Measurements from ENCODE around the gene HRH3. TPM values are rescaled to one million over a fixed set of nuclear protein-coding genes. Genes with fewer than 3 reads are reported as not detected.

The HRH3 gene
- total RNA-seq, 2 experiments from 2014 or later = not detected

DNA sequence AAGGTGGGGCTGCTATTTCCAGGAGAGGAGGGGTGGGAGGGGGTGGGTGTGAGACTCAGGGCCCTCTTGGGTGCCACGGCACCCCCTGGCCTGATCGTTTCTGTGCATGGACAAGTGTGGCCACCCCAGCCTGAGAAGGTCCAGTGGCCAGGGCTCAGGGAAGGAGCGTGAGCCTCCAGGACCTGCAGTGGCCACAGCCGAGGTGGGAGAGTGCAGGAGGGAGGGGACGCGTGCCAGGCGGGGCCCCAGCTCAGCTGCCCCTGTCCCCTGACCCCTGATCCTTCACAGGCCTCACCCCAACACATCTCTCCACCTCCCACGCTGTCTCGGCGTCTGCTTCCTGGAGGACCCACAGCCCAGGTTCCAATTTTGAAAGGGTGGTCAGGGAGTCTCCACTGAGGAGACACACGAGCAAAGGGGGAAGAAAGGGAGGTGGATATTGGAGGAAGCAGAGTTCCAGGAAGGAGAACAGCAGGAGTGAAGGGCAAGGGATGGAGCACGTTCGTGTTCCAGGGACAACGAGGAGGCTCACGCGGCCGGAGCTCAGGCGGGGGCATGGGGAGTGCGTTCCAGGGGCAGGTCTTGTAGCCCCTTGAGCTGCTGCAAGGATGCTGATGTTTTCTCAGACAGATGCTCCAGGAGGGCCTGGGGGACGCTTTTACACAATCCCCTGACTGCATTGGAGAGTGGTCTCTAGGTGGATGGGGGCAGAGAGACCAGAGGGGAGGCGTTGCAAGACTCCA, 4.2 kb upstream of the HRH3 start:
- no peaks in the 10 kb centered on the region for H3K36me3 Mint-ChIP-seq (ENCODE audit: low read depth)
- H3K27ac Mint-ChIP-seq = no peak overlapping the region
- no peaks in the 10 kb centered on the region for H3K9me3 Mint-ChIP-seq
- peaks cover 16% of the 10 kb centered on the region for H3K27me3 Mint-ChIP-seq
- ChIA-PET POLR2A (no interaction called here), CTCF (interaction anchor here (1.8 kb wide), 1 partner anchor 12 kb away, joined by 5 read pairs; no protein-coding TSS in a partner anchor)
- no peak overlapping the region for H3K4me3 Mint-ChIP-seq
- peaks cover 2% of the 10 kb centered on the region for H3K4me1 Mint-ChIP-seq
- DNase-seq = no peak

DNA sequence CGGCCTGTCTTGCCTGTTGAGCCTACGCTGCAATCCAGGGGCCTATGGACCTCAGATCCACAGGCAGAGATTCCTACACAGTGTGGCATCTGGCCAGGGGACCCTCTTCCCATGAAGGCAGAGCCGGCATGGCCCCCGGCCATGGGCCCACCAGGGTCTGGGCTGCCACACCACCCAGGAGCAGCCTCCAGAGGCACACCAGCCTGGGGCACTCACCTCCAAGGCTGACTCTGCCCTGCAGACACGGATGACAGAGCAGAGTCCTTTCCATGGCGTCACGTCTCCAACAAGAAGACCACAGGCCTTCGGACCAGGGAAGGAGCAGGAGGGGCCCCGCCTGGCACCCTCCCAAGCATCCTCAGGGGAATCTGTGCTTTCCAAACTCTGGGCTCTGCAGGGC, 3.5 kb upstream of the HRH3 start:
- Mint-ChIP-seq H3K27ac (no peak overlapping the region), H3K27me3 (peaks cover 22% of the 10 kb centered on the region), H3K36me3 (ENCODE audit: low read depth) (no peaks in the 10 kb centered on the region), H3K9me3 (no peaks in the 10 kb centered on the region), H3K4me1 (peaks cover 2% of the 10 kb centered on the region), H3K4me3 (no peak overlapping the region)
- POLR2A ChIA-PET = no interaction called here
- CTCF ChIA-PET = interaction anchor here (1.8 kb wide), 1 partner anchor 12 kb away, joined by 5 read pairs; no protein-coding TSS in a partner anchor
- no peak for DNase-seq

DNA sequence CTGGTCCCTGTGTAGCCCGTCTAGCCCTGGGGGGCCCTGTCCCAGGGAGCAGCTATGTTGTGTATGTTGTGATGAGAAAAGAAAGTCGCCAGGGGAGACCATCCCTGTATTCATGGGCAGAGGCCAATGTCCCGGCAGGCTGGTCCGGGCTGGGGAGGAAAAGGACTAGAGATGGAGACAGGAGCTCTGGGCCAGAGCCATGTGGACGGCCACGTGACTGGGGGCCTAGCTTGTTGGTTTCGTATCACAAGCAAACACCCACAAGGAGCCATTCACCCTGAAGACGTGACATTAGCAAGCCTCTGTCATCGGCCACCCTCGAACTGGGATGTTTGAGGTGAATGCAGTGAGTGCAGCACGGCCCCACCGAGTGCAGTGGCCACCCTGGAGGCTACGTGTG, 2.9 kb upstream of the HRH3 start:
- peaks cover 2% of the 10 kb centered on the region for H3K4me1 Mint-ChIP-seq
- POLR2A ChIA-PET = no interaction called here
- H3K4me3 Mint-ChIP-seq = no peak overlapping the region
- H3K36me3 Mint-ChIP-seq (ENCODE audit: low read depth) = no peaks in the 10 kb centered on the region
- H3K27ac Mint-ChIP-seq = no peak overlapping the region
- peaks cover 26% of the 10 kb centered on the region for H3K27me3 Mint-ChIP-seq
- CTCF ChIA-PET = interaction anchor here (1.8 kb wide), 1 partner anchor 13 kb away, joined by 5 read pairs; no protein-coding TSS in a partner anchor
- no peaks in the 10 kb centered on the region for H3K9me3 Mint-ChIP-seq
- DNase-seq = no peak

DNA sequence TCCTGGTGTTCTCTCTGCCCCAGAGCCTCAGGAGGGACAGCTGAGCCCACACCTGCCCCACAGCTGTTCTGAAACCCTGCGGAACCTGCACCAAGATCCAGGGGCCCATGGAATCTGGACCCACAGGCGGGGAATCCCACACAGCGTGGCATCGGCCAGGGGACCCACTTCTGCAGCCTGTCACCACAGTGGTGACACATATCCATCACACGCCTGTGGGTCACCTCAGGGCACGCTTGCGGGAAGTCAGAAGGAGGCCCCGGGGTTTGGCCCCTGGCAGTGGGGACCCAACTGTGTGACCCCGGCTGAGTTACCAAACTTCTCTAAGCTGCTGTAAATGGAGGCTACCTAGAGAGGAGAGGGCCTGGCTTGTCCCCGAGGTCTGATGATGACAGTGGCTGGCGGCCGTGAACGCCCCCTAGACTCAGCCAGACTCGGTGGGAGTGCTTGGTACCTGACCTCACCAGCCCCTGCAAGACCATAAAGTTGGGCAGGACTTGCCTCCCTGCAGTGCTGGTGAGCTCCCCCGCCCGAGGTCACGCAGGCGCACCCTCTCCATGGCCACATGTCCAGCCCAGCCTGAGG, 2.3 kb upstream of the HRH3 start:
- Mint-ChIP-seq H3K4me1 (peaks cover 2% of the 10 kb centered on the region), H3K36me3 (ENCODE audit: low read depth) (no peaks in the 10 kb centered on the region), H3K9me3 (no peaks in the 10 kb centered on the region), H3K27me3 (peaks cover 26% of the 10 kb centered on the region), H3K27ac (no peak overlapping the region), H3K4me3 (no peak overlapping the region)
- no peak for DNase-seq
- CTCF ChIA-PET = interaction anchor here (1.0 to 1.8 kb wide), 2 partner anchors 10 to 14 kb away, joined by 3 to 5 read pairs; no protein-coding TSS in a partner anchor
- POLR2A ChIA-PET = no interaction called here

DNA sequence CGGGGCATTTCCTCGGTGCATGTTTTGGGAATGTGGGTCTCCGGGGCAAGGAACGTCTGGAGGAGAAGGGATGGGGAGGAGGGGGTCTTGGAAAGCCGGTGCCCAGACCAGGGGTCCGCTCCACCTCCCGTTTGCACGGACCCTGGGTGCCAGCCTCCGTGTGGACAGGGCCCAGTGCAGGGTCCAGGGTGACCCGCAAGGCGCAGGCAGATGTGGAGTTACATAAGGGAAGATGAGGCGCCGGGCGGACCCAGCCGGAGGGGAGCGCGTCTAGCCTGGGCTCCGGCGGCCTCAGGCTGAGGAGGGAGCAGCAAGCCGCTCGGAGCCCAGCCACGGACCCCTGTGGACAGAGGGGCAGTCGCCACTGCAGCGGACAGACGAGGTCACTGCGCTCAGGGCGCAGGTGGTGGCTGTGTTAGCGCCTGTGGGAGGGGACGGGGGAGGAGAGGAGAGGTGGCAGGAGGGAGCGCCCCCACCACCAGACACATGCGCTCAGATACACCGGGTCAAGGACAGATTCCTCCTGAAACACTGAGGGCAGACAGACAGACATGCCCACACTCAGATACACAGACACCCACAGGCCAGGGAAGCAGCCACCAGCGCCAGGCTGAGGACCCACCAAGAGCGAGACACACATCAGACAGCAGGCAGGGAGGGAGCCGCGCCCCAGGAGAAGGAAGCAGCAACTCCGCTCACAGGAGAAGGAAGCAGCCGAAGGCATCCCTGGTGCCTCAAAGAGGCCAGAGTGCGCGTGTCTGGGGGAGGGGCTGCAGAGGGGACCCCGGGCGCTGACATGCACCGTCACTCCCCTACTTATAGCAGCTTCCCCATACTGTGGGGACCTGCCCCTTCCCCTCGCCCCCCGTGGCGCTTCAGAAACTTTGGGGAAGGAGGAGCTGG, 839 bp upstream of the HRH3 start:
- no peak for DNase-seq
- H3K4me1 Mint-ChIP-seq = peaks cover 2% of the 10 kb centered on the region
- no peak overlapping the region for H3K4me3 Mint-ChIP-seq
- no peaks in the 10 kb centered on the region for H3K9me3 Mint-ChIP-seq
- CTCF ChIA-PET = interaction anchor here (1.0 kb wide), 1 partner anchor 9 kb away, joined by 3 read pairs; no protein-coding TSS in a partner anchor
- no peak overlapping the region for H3K27ac Mint-ChIP-seq
- peaks cover 29% of the 10 kb centered on the region for H3K27me3 Mint-ChIP-seq
- no peaks in the 10 kb centered on the region for H3K36me3 Mint-ChIP-seq (ENCODE audit: low read depth)
- POLR2A ChIA-PET = no interaction called here

DNA sequence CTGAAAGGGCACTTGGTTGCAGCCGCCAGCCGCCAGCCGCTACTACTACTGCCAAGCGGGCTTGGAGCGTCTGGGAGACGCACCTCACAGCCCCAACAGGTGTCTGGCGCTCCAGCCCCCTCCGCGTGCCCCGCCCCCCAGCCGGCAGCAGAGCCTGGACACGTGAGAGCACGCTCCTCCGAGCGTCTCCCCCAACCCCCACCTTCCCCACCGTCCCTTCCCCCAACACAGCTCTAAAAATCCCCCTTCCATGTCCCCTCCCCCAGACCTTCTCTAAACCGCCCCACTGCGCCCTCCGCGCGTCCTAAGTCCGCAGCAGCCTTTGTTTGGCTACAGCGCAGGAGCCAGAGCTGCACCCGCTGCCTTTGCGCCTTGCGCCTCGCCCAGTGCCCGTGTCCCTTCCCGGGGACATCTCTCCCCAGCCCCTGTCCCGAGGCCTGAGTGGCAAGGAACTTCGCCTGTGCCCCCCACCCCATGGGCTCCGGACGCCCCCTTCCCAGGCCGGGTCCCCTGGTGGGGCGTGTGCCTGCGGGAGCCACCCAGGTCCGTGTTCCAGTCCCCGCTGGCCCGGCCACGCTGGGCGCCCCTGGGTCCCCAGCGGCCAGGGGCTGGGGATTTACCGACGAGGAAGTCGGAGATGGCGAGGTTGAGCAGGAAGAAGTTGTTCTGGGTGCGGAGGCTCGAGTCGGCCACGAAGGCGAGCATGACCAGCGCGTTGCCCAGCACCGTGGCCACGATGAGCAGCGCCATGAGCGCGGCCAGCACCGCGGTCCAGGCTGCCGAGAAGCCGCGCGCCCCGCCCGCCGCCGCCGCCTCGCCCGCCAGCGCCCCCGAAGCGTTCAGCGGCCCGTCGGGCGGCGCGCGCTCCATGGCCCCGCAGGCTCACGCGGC, 732 bp downstream of the HRH3 start:
- H3K36me3 Mint-ChIP-seq (ENCODE audit: low read depth) = no peaks in the 10 kb centered on the region
- DNase-seq = no peak
- no peak overlapping the region for H3K27ac Mint-ChIP-seq
- no peak overlapping the region for H3K4me3 Mint-ChIP-seq
- CTCF ChIA-PET = interaction anchor here (0.6 kb wide), 1 partner anchor 97 kb away, joined by 3 read pairs; the partner anchor contains the start of gene LSM14B
- H3K4me1 Mint-ChIP-seq = peaks cover 2% of the 10 kb centered on the region
- H3K27me3 Mint-ChIP-seq = peaks cover 26% of the 10 kb centered on the region
- POLR2A ChIA-PET = no interaction called here
- no peaks in the 10 kb centered on the region for H3K9me3 Mint-ChIP-seq

DNA sequence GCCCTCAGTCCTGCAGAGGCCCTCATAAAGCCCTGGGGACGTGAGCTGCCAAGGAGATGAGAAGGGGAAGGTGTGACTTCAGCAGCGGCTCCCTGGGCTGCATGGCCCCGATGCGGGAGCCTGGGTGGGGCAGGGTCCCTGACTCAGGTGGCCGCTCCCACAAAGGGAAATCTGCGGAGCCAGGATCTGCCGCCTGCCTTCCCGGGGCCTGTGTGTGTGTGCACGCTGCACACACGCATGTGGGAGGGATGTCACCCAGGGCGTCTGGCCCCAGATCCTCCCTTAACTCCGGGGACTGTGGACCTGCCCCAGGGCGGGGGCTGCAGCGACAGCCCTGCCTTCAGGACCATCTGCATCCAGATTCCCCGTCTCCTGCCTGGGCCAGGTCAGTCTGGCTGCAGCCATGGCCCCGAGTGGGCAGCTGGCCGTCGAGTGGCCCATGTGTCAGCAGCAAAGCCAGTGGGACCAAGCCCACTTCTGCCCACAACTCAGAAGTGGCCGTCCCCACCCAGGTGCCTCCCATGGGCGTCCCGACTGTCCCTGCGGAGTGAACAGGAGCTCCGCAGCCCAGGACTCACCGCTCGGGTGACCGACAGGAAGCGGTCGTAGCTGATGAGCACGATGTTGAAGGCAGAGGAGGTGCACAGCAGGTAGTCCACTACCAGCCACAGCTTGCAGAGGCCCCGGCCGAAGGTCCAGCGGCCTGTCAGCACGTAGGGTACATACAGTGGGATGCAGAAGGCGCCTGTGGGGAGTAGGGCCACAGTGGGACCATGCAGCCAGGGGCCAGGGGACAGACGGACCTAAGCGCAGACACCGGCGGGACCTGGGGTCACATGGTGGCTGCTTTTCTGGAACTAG, 1.9 kb downstream of the HRH3 start:
- Mint-ChIP-seq H3K4me1 (peaks cover 2% of the 10 kb centered on the region), H3K9me3 (no peaks in the 10 kb centered on the region), H3K36me3 (ENCODE audit: low read depth) (no peaks in the 10 kb centered on the region), H3K27me3 (peaks cover 26% of the 10 kb centered on the region), H3K27ac (no peak overlapping the region), H3K4me3 (no peak overlapping the region)
- CTCF ChIA-PET = no interaction called here
- DNase-seq = no peak
- POLR2A ChIA-PET = no interaction called here

DNA sequence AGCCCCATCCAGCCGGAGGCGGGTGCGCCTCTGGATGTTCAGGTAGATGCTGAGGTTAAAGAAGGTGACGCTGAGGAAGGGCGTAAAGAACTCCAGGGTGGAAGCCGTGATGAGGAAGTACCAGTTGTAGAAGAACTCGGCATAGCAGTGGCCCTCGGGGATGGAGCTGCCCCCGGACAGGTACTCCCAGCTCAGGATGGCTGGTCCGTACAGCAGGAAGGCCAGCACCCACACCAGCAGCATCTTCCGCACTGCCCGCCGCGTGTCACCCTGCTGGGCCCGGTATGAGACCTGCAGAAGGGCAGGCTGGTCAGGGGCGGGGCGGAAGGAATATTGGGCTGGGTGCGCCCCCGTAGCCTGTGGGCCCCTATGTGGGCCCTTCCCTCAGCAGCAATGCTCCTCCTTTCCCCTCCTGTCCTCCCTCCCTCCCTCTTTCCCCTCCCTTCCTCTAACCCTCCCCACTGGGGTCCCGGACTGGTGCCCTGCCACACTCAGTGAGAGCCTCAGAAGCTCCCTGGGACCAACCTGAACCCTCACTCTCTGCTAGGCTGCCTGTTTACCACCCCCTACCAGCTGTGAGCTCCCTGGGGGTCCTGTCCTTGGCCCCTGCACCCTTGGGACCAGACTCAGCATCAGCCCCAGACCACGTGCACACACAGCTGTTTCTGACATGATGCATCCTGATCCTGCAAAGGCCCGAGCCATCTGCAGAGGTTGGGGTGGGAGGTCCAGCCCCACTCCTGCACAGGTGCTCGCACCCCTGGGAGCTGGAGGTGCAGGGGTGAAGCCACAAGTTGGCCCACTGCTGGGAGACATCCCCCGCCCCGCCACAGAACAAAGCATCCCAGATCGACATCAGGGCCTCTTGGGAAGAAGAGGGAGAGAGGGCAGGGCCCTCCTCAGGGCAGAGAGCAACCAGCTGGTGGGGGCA, 3.2 kb downstream of the HRH3 start:
- H3K27me3 Mint-ChIP-seq = peaks cover 26% of the 10 kb centered on the region
- no peak for DNase-seq
- CTCF ChIA-PET = no interaction called here
- H3K36me3 Mint-ChIP-seq (ENCODE audit: low read depth) = no peaks in the 10 kb centered on the region
- no peaks in the 10 kb centered on the region for H3K9me3 Mint-ChIP-seq
- peaks cover 2% of the 10 kb centered on the region for H3K4me1 Mint-ChIP-seq
- H3K27ac Mint-ChIP-seq = no peak overlapping the region
- H3K4me3 Mint-ChIP-seq = no peak overlapping the region
- POLR2A ChIA-PET = no interaction called here

DNA sequence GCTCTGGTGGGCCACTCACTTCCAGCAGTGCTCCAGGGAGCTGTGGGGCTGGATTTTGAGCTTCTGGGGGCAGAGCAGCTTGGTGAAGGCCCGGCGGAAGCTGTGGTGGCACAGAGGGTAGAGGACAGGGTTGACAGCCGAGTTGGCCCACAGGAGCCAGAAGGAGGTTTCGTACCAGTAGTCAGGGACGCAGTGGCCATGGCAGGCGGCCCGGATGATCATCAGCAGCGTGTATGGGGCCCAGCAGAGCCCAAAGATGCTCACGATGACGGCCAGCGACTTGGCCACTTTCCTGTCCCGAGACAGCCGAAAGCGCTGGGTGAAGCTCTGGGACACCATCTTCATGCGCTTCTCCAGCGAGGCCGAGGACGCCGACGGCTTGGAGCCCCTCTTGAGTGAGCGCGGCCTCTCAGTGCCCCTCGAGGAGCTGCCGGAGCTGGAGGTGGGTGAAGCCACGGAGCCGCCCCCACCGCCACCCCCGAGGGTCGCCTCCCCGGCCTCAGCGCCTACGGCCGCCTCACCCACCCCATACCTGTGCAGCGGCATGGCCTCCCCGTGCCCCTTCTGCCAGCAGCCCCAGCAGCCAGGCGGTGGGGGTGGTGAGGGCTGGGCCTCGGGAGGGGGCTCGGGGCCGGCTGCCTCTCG, 4.0 kb downstream of the HRH3 start:
- CTCF ChIA-PET = interaction anchor here (0.5 kb wide), 1 partner anchor 20 kb away, joined by 5 read pairs; no protein-coding TSS in a partner anchor
- Mint-ChIP-seq H3K36me3 (ENCODE audit: low read depth) (no peaks in the 10 kb centered on the region), H3K27me3 (peaks cover 19% of the 10 kb centered on the region), H3K4me1 (peaks cover 2% of the 10 kb centered on the region), H3K9me3 (no peaks in the 10 kb centered on the region), H3K27ac (no peak overlapping the region), H3K4me3 (no peak overlapping the region)
- no peak for DNase-seq
- POLR2A ChIA-PET = no interaction called here

DNA sequence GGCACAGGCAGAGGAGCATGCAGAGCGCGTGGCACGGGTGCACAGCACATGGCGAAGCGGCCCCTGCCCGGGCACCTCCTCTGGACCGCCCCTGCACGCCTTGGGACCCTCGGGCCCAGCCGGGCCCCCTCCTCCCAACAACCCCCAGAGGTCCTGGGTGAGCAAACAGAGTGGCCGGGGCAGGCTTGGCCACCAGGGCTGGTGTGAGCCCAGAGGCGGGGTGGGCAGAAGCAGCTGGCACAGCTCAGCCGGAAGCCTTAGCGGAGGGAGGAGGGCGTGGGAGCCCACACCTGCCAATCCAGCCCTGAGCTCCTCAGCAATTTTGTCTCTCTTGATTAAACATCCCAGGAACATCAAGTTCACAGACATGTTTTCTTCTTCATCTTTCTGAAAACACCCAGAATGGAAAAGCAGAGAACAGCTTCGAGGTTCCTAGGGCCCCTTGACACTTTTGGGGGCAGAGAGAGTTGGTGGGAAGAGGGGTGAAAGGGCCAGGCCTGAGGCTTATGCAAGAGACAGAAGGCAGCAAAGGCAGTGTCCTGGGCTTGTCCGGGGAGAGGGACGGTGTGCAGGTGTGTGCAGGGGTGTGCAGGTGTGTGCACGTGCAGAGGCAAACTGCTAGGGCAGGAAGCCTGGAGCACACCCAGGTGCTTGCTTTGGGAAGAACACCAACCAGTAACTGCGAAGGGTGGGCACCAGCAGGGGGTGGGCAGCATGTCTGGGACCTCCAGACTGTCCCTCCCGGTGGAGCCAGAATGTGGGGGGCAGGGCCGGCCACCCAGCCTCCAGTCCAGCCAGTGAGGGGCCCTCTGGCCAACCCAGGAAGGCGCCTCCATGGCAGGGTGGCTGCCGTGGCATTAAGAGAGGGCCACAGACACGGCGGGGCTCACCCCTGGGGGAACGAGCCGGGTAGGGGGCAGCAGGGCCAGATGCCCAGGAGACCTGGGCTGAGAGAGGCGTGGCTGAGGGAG, 4.8 kb downstream of the HRH3 start:
- H3K4me3 Mint-ChIP-seq = no peak overlapping the region
- no peaks in the 10 kb centered on the region for H3K9me3 Mint-ChIP-seq
- no peak for DNase-seq
- no peaks in the 10 kb centered on the region for H3K36me3 Mint-ChIP-seq (ENCODE audit: low read depth)
- ChIA-PET CTCF (interaction anchor here (0.5 kb wide), 1 partner anchor 19 kb away, joined by 5 read pairs; no protein-coding TSS in a partner anchor), POLR2A (no interaction called here)
- H3K4me1 Mint-ChIP-seq = no peaks in the 10 kb centered on the region
- H3K27ac Mint-ChIP-seq = no peak overlapping the region
- peaks cover 14% of the 10 kb centered on the region for H3K27me3 Mint-ChIP-seq
